ENCODE data around the gene MAGEA6.

The MAGEA6 gene

DNA sequence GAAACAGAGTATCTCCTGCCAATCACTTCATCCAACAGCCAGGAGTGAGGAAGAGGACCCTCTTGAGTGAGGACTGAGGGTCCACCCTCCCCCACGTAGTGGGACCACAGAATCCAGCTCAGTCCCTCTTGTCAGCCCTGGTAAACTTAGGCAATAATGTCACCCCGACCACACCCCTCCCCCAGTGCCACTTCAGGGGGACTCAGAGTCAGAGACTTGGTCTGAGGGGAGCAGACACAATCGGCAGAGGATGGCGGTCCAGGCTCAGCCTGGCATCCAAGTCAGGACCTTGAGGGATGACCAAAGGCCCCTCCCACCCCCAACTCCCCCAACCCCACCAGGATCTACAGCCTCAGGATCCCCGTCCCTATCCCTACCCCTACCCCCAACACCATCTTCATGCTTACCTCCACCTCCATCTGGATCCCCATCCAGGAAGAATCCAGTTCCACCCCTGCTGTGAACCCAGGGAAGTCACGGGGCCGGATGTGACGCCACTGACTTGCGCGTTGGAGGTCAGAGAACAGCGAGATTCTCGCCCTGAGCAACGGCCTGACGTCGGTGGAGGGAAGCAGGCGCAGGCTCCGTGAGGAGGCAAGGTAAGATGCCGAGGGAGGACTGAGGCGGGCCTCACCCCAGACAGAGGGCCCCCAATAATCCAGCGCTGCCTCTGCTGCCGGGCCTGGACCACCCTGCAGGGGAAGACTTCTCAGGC, 36.1 kb downstream of the MAGEA6 start, which contains the start of the genes CSAG1 and MAGEA12:
Gene CSAG1, minus strand, starts transcription at position 461 of the 715 bp plus-strand sequence. CDS start 1,261 bp downstream, outside the sequence.
Gene MAGEA12, plus strand, starts transcription at position 497 of the 715 bp plus-strand sequence. CDS start 2,405 bp downstream, outside the sequence.
- no peak for DNase-seq

DNA sequence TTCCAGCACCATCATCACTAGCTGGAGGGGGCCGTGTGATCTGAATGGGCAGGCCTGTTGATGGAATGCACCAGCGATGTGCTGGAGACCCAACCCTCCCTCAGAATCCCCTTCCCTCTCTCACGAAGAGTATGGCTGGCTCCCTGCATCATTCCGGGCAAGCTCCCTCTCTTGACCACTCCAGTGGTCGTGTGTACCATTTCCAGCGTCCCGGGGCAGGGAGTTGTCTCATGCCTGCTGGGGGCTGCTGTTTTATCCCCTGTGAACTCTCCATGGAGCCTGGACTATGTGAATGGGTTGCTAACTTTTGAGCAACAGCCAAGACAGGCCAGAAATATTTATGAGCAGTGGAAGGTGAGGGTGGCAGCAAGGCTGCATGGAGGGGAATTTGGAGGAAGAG, 44.1 kb downstream of the MAGEA6 start:
- DNase-seq = no peak

Measured in OCI-M1 (cell line).